ENCODE results near the gene RPS27.

Gene RPS27

GRCh38 chr1:153990468-153991150 lies at the start of gene RPS27:
Gene RPS27, plus strand, starts transcription at chr1:153990762. Its CDS starts 35 bp downstream, at chr1:153990797.
- peak; percentile 98 for DNase-seq (ENCODE audit: low read depth)
- TF ChIP-seq, protein P1, sequence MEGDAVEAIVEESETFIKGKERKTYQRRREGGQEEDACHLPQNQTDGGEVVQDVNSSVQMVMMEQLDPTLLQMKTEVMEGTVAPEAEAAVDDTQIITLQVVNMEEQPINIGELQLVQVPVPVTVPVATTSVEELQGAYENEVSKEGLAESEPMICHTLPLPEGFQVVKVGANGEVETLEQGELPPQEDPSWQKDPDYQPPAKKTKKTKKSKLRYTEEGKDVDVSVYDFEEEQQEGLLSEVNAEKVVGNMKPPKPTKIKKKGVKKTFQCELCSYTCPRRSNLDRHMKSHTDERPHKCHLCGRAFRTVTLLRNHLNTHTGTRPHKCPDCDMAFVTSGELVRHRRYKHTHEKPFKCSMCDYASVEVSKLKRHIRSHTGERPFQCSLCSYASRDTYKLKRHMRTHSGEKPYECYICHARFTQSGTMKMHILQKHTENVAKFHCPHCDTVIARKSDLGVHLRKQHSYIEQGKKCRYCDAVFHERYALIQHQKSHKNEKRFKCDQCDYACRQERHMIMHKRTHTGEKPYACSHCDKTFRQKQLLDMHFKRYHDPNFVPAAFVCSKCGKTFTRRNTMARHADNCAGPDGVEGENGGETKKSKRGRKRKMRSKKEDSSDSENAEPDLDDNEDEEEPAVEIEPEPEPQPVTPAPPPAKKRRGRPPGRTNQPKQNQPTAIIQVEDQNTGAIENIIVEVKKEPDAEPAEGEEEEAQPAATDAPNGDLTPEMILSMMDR (IDR thresholded peaks at IDR 0.05; ENCODE audit: insufficient read depth, low read depth, low read length, missing control alignments), result no peak
- H3K4me3 ChIP-seq (ENCODE audit: low read depth, low read length), result peak within 1 kb of the TSS; percentile 71

GRCh38 chr1:153941826-153942725 lies 48.5 kb upstream of the RPS27 start:
- TF ChIP-seq, protein P1 (IDR thresholded peaks at IDR 0.05; ENCODE audit: insufficient read depth, low read depth, low read length, missing control alignments), result no peak
- DNase-seq (ENCODE audit: low read depth), result no peak
- no peak overlapping the region for H3K4me3 ChIP-seq (ENCODE audit: low read depth, low read length)

GRCh38 chr1:153942766-153943549 lies 47.6 kb upstream of the RPS27 start:
- no peak for DNase-seq (ENCODE audit: low read depth)
- TF ChIP-seq, protein P1 (IDR thresholded peaks at IDR 0.05; ENCODE audit: insufficient read depth, low read depth, low read length, missing control alignments), result no peak
- no peak overlapping the region for H3K4me3 ChIP-seq (ENCODE audit: low read depth, low read length)

- peak overlapping the region; percentile 95 for H3K4me3 ChIP-seq (ENCODE audit: low read depth, low read length)
- no peak for DNase-seq (ENCODE audit: low read depth)
- TF ChIP-seq, protein P1 (IDR thresholded peaks at IDR 0.05; ENCODE audit: insufficient read depth, low read depth, low read length, missing control alignments), result no peak
These were observed 46.3 kb upstream of the RPS27 start for GRCh38 chr1:153944005-153944826.

DNA sequence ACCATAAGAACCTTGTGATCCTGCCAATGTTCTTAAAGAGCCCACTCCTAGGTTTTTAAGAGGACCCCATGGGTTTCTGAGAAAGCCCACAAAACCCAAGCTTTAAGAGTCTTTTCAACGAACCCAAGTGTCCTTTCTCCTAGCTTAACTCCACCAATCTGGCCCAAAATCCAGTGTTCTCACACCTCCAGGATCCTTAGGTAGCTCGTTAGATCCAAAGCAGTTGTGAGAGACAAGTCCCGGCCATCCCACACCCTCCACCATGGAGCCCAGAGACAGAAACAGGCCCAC lies 45.8 kb upstream of the RPS27 start:
- H3K4me3 ChIP-seq (ENCODE audit: low read depth, low read length), result peak overlapping the region; percentile 95
- TF ChIP-seq, protein P1 (IDR thresholded peaks at IDR 0.05; ENCODE audit: insufficient read depth, low read depth, low read length, missing control alignments), result no peak
- DNase-seq (ENCODE audit: low read depth), result no peak

Measured in GM12865 (cell line).